ENCODE data around the gene PRKCE. TPM values are rescaled to one million over a fixed set of nuclear protein-coding genes. Genes with fewer than 3 reads are reported as not detected.

PRKCE gene
- total and polyA plus RNA-seq, 4 donors = 2.5 to 38.6 (median 5.8) TPM

DNA sequence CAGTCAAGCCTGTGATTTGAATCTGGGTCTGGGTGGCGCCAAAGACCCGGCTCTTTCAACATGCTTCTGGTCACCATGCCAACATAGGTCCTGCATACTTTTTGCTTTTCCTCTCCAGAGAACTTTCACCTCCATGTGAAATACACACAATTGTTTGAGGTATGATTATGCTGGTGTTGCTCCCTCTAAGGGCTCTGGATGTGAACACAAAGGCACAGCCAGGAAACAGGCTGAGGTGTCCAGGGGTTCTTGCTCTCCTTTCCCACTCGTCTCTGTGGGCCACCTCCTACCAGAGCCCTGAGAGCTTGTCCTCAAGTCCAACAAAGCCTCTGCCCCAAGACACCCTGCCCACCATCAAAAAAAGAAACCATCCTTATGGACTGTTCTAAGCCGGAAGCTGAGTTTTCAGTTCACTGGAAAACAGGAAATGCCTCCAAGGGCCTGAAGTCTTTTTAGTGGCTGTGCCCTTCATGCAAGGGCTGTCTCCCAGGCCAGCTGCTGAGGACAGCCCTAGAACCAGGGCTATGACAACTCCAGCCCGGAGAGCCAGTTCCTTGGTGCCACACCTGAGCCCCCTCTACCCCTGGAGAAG, 545.5 kb downstream of the PRKCE start (continued):
- no peak for TF ChIP-seq EGR1 (IDR thresholded peaks at IDR 0.05; ENCODE audit: low read depth in 2 of 2)
- TF ChIP-seq HNF4G (IDR thresholded peaks at IDR 0.05) = no peak
- no peak for TF ChIP-seq SP1 (IDR thresholded peaks at IDR 0.05)
- TF ChIP-seq GABPA (IDR thresholded peaks at IDR 0.05 in 1 of 2, conservative IDR thresholded peaks at IDR 0.05 in 1 of 2) = no peak
- no peak for TF ChIP-seq RAD21 (IDR thresholded peaks at IDR 0.05)

DNA sequence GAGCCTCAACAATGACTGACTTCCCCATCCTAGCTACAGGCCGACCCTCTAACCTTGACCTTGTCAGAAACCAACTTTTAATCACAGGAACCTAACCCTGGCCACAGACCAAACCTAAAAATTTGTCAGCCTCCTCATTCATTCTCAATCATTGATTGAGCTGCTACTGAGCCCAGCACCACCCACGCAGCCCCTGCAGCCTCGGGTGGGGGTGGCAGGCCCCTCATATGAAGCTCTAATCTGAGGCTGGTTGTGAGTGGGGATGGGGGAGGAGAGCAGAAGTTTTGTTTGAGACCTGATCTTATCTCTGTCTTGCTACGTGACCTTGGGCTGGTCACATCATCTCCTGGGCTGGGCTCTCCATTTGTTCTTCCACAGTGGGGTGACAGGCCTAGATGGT, 546.2 kb downstream of the PRKCE start:
- H3K4me3 ChIP-seq (ENCODE audit: low read depth in 1 of 3, low read length in 3 of 3) = no peak overlapping the region
- TF ChIP-seq RAD21 (IDR thresholded peaks at IDR 0.05) (no peak), RXRA (IDR thresholded peaks at IDR 0.05) (no peak), FOXA1 (IDR thresholded peaks at IDR 0.05) (no peak), NR2F2 (IDR thresholded peaks at IDR 0.05) (no peak), FOXA2 (IDR thresholded peaks at IDR 0.05) (no peak), JUND (IDR thresholded peaks at IDR 0.05) (no peak), YY1 (IDR thresholded peaks at IDR 0.05) (no peak), HNF4G (IDR thresholded peaks at IDR 0.05) (no peak), GABPA (IDR thresholded peaks at IDR 0.05 in 1 of 2, conservative IDR thresholded peaks at IDR 0.05 in 1 of 2) (no peak), TAF1 (conservative IDR thresholded peaks at IDR 0.05) (no peak), EGR1 (IDR thresholded peaks at IDR 0.05; ENCODE audit: low read depth in 2 of 2) (no peak), HNF4A (conservative IDR thresholded peaks at IDR 0.05) (no peak), SP1 (IDR thresholded peaks at IDR 0.05) (no peak)
- TF ChIP-seq, protein P1, sequence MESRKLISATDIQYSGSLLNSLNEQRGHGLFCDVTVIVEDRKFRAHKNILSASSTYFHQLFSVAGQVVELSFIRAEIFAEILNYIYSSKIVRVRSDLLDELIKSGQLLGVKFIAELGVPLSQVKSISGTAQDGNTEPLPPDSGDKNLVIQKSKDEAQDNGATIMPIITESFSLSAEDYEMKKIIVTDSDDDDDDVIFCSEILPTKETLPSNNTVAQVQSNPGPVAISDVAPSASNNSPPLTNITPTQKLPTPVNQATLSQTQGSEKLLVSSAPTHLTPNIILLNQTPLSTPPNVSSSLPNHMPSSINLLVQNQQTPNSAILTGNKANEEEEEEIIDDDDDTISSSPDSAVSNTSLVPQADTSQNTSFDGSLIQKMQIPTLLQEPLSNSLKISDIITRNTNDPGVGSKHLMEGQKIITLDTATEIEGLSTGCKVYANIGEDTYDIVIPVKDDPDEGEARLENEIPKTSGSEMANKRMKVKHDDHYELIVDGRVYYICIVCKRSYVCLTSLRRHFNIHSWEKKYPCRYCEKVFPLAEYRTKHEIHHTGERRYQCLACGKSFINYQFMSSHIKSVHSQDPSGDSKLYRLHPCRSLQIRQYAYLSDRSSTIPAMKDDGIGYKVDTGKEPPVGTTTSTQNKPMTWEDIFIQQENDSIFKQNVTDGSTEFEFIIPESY (IDR thresholded peaks at IDR 0.05) = no peak
- TF ChIP-seq, protein P2, sequence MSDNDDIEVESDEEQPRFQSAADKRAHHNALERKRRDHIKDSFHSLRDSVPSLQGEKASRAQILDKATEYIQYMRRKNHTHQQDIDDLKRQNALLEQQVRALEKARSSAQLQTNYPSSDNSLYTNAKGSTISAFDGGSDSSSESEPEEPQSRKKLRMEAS (IDR thresholded peaks at IDR 0.05) = no peak
- TF ChIP-seq, protein P3, sequence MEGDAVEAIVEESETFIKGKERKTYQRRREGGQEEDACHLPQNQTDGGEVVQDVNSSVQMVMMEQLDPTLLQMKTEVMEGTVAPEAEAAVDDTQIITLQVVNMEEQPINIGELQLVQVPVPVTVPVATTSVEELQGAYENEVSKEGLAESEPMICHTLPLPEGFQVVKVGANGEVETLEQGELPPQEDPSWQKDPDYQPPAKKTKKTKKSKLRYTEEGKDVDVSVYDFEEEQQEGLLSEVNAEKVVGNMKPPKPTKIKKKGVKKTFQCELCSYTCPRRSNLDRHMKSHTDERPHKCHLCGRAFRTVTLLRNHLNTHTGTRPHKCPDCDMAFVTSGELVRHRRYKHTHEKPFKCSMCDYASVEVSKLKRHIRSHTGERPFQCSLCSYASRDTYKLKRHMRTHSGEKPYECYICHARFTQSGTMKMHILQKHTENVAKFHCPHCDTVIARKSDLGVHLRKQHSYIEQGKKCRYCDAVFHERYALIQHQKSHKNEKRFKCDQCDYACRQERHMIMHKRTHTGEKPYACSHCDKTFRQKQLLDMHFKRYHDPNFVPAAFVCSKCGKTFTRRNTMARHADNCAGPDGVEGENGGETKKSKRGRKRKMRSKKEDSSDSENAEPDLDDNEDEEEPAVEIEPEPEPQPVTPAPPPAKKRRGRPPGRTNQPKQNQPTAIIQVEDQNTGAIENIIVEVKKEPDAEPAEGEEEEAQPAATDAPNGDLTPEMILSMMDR (IDR thresholded peaks at IDR 0.05; ENCODE audit: low read depth, low read length, missing input control) = no peak
- TF ChIP-seq, protein P4, sequence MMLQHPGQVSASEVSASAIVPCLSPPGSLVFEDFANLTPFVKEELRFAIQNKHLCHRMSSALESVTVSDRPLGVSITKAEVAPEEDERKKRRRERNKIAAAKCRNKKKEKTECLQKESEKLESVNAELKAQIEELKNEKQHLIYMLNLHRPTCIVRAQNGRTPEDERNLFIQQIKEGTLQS (IDR thresholded peaks at IDR 0.05) = no peak
- TF ChIP-seq, protein P5, sequence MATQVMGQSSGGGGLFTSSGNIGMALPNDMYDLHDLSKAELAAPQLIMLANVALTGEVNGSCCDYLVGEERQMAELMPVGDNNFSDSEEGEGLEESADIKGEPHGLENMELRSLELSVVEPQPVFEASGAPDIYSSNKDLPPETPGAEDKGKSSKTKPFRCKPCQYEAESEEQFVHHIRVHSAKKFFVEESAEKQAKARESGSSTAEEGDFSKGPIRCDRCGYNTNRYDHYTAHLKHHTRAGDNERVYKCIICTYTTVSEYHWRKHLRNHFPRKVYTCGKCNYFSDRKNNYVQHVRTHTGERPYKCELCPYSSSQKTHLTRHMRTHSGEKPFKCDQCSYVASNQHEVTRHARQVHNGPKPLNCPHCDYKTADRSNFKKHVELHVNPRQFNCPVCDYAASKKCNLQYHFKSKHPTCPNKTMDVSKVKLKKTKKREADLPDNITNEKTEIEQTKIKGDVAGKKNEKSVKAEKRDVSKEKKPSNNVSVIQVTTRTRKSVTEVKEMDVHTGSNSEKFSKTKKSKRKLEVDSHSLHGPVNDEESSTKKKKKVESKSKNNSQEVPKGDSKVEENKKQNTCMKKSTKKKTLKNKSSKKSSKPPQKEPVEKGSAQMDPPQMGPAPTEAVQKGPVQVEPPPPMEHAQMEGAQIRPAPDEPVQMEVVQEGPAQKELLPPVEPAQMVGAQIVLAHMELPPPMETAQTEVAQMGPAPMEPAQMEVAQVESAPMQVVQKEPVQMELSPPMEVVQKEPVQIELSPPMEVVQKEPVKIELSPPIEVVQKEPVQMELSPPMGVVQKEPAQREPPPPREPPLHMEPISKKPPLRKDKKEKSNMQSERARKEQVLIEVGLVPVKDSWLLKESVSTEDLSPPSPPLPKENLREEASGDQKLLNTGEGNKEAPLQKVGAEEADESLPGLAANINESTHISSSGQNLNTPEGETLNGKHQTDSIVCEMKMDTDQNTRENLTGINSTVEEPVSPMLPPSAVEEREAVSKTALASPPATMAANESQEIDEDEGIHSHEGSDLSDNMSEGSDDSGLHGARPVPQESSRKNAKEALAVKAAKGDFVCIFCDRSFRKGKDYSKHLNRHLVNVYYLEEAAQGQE (IDR thresholded peaks at IDR 0.05) = no peak
- no peaks in the 10 kb centered on the region for H3K4me1 ChIP-seq (ENCODE audit: control insufficient read depth in 4 of 4, insufficient read depth in 4 of 4, low read length in 3 of 4)
- no peaks in the 10 kb centered on the region for H3K36me3 ChIP-seq (ENCODE audit: control insufficient read depth in 4 of 4, insufficient read depth in 3 of 4, low read depth in 1 of 4, low read length in 3 of 4)
- DNase-seq (ENCODE audit: low spot score) = no peak
- WGBS = 78% methylated on average over 4 of the region's 4 CpGs
- H3K27ac ChIP-seq (ENCODE audit: low read depth in 1 of 2, low read length in 2 of 2) = no peak overlapping the region
- H3K27me3 ChIP-seq (ENCODE audit: control insufficient read depth in 4 of 4, insufficient read depth in 4 of 4, low read length in 3 of 4) = no peaks in the 10 kb centered on the region
- H3K9ac ChIP-seq (ENCODE audit: low read depth in 1 of 2, low read length in 2 of 2) = no peak overlapping the region
- H3K9me3 ChIP-seq (ENCODE audit: control insufficient read depth in 4 of 4, low read length in 3 of 4) = no peaks in the 10 kb centered on the region

All from liver (tissue), 9 donors.